OCI-LY7 (cell line): Measurements from ENCODE around the gene DDX50.

Experiments
- CTCF ChIP-seq: fragments of 200-600 bp; sonication (generic); conservative IDR thresholded peaks from 2 replicates; pipeline ENCODE4 v1.5.1; 2014; ENCODE audit warnings: mild to moderate bottlenecking, antibody characterized with exemption, low read length, moderate library complexity, mixed read lengths
- EZH2phosphoT487 ChIP-seq: fragments of 200-600 bp; sonication (generic); IDR thresholded peaks from 2 replicates; pipeline ENCODE4 v1.6.1; 2018; ENCODE audit warnings: low read depth, borderline replicate concordance, mild to moderate bottlenecking, mixed run types, antibody characterized with exemption, low read length, moderate library complexity, mixed read lengths

- TF ChIP-seq EZH2phosphoT487 (no peak), CTCF (no peak)
Measured at GRCh38 chr10:68938117-68938516, 37.0 kb downstream of the DDX50 start.
